WTC11 (cell line): ENCODE data around the gene SSU72. TPM values are rescaled to one million over a fixed set of nuclear protein-coding genes. Genes with fewer than 3 reads are reported as not detected.

Experiments used
- ATAC-seq: fragments of 200-7000 bp; cut with Tn5 transposase; 2 replicates; pipeline ENCODE4 v1.10.0; 2021; ENCODE audit warnings: mild to moderate bottlenecking, moderate library complexity
- CTCF ChIA-PET: fragments of 300-600 bp; sonication (Branson Sonifier 250); formaldehyde crosslinking; loops from one replicate; lab custom pipeline; 2021; ENCODE audit warnings: antibody characterized with exemption; lab: Charles Lee
- POLR2A ChIA-PET: fragments of 350-600 bp; sonication (Branson Sonifier 250); formaldehyde crosslinking; loops from one replicate; lab custom pipeline; 2021; ENCODE audit warnings: antibody characterized with exemption; lab: Charles Lee
- DNase-seq: peaks from one replicate; pipeline ENCODE4 v3.0.0; 2021; ENCODE audit warnings: low spot score
- H3K27ac Mint-ChIP-seq: 2 replicates; pipeline ENCODE4 v1.8.0; 2021; ENCODE audit warnings: mixed read lengths
- H3K27me3 Mint-ChIP-seq: 2 replicates; pipeline ENCODE4 v1.8.0; 2021; ENCODE audit warnings: low read depth, mild to moderate bottlenecking, moderate library complexity, mixed read lengths
- H3K36me3 Mint-ChIP-seq: 2 replicates; pipeline ENCODE4 v1.8.0; 2021; ENCODE audit warnings: mixed read lengths
- H3K4me1 Mint-ChIP-seq: 2 replicates; pipeline ENCODE4 v1.8.0; 2022; ENCODE audit warnings: mixed read lengths
- H3K4me3 Mint-ChIP-seq: 2 replicates; pipeline ENCODE4 v1.8.0; 2021; ENCODE audit warnings: mild to moderate bottlenecking, moderate library complexity, mixed read lengths
- H3K9me3 Mint-ChIP-seq: 2 replicates; pipeline ENCODE4 v1.8.0; 2021; ENCODE audit warnings: mixed read lengths
- ATF1 ChIP-seq: sonication (generic); formaldehyde crosslinking; IDR thresholded peaks from 2 replicates; pipeline ENCODE4 v1.8.1; 2023; ENCODE audit warnings: mild to moderate bottlenecking, moderate library complexity, missing genetic modification reagents
- CTCF ChIP-seq: fragments of 200-600 bp; IDR thresholded peaks from 2 replicates; pipeline ENCODE4 v1.8.0; 2022; ENCODE audit warnings: antibody characterized with exemption
- ETV6 ChIP-seq: sonication (generic); formaldehyde crosslinking; IDR thresholded peaks from 2 replicates; pipeline ENCODE4 v1.8.1; 2022; ENCODE audit warnings: mild to moderate bottlenecking, missing genetic modification reagents
- FOXP1 ChIP-seq: sonication (generic); formaldehyde crosslinking; IDR thresholded peaks from 2 replicates; pipeline ENCODE4 v1.8.0; 2022; ENCODE audit warnings: missing genetic modification reagents, mild to moderate bottlenecking, moderate library complexity, borderline replicate concordance
- JAZF1 ChIP-seq: fragments of 250-450 bp; sonication (Bioruptor Pico); IDR thresholded peaks from 2 replicates; pipeline ENCODE4 v1.9.0; 2021; ENCODE audit warnings: moderate library complexity, mild to moderate bottlenecking, inconsistent platforms
- NR1H2 ChIP-seq: sonication (generic); formaldehyde crosslinking; IDR thresholded peaks from 2 replicates; pipeline ENCODE4 v1.9.0; 2021; ENCODE audit warnings: mild to moderate bottlenecking, moderate library complexity, missing genetic modification reagents
- NR3C1 ChIP-seq: sonication (generic); formaldehyde crosslinking; conservative IDR thresholded peaks from 2 replicates; pipeline ENCODE4 v1.8.1; 2023; ENCODE audit warnings: low read depth, mild to moderate bottlenecking, missing genetic modification reagents
- SMAD4 ChIP-seq: sonication (generic); formaldehyde crosslinking; IDR thresholded peaks from 2 replicates; pipeline ENCODE4 v1.8.0; 2022; ENCODE audit warnings: mild to moderate bottlenecking, missing genetic modification reagents
- SOX15 ChIP-seq: fragments of 250-450 bp; sonication (Bioruptor Pico); IDR thresholded peaks from 2 replicates; pipeline ENCODE4 v1.9.0; 2021; ENCODE audit warnings: mild to moderate bottlenecking
- SP1 ChIP-seq: sonication (generic); formaldehyde crosslinking; conservative IDR thresholded peaks from 2 replicates; pipeline ENCODE4 v1.8.1; 2022; ENCODE audit warnings: missing genetic modification reagents
- TCF7 ChIP-seq: sonication (generic); formaldehyde crosslinking; IDR thresholded peaks from 2 replicates; pipeline ENCODE4 v1.8.0; 2022; ENCODE audit warnings: mild to moderate bottlenecking, low read depth, missing genetic modification reagents, moderate library complexity
- TP53 ChIP-seq: sonication (generic); formaldehyde crosslinking; IDR thresholded peaks from 2 replicates; pipeline ENCODE4 v1.8.1; 2023; ENCODE audit warnings: mild to moderate bottlenecking, missing genetic modification reagents
- ZNF232 ChIP-seq: sonication (generic); formaldehyde crosslinking; IDR thresholded peaks from 2 replicates; pipeline ENCODE4 v1.8.0; 2022; ENCODE audit warnings: mild to moderate bottlenecking, missing genetic modification reagents
- ZNF671 ChIP-seq: fragments of 250-450 bp; sonication (Bioruptor Pico); IDR thresholded peaks from 2 replicates; pipeline ENCODE4 v1.8.0; 2021; ENCODE audit warnings: mild to moderate bottlenecking
- total RNA-seq: library from RNA; stranded (reverse); gene quantifications from 3 replicates; pipeline ENCODE4 v1.2.3, GENCODE V29; 2021
- TF ChIP-seq, protein P1 (sequence below): fragments of 250-450 bp; sonication (Bioruptor Pico); IDR thresholded peaks from 2 replicates; pipeline ENCODE4 v1.9.0; 2021; ENCODE audit warnings: mild to moderate bottlenecking
- TF ChIP-seq, protein P2 (sequence below): sonication (generic); formaldehyde crosslinking; conservative IDR thresholded peaks from 2 replicates; pipeline ENCODE4 v1.8.1; 2022; ENCODE audit warnings: mild to moderate bottlenecking, missing genetic modification reagents
- TF ChIP-seq, protein P3 (sequence below): sonication (generic); formaldehyde crosslinking; IDR thresholded peaks from 2 replicates; pipeline ENCODE4 v1.8.0; 2023; ENCODE audit warnings: missing genetic modification reagents, mild to moderate bottlenecking, borderline replicate concordance
- TF ChIP-seq, protein P4 (sequence below): sonication (generic); formaldehyde crosslinking; IDR thresholded peaks from 2 replicates; pipeline ENCODE4 v1.8.1; 2022; ENCODE audit warnings: missing genetic modification reagents, borderline replicate concordance
- TF ChIP-seq, protein P5 (sequence below): sonication (generic); formaldehyde crosslinking; IDR thresholded peaks from 2 replicates; pipeline ENCODE4 v1.8.1; 2022; ENCODE audit warnings: mild to moderate bottlenecking, moderate library complexity, missing genetic modification reagents
- TF ChIP-seq, protein P6 (sequence below): sonication (generic); formaldehyde crosslinking; IDR thresholded peaks from 2 replicates; pipeline ENCODE4 v1.8.1; 2023; ENCODE audit warnings: mild to moderate bottlenecking, missing genetic modification reagents
- TF ChIP-seq, protein P7 (sequence below): sonication (generic); formaldehyde crosslinking; IDR thresholded peaks from 2 replicates; pipeline ENCODE4 v1.8.1; 2023; ENCODE audit warnings: mild to moderate bottlenecking, missing genetic modification reagents

SSU72 gene
- total RNA-seq, 1 experiment from 2014 or later = 158 TPM

- TF ChIP-seq ETV6 (CRISPR knock-in tag) (no peak), JAZF1 (CRISPR knock-in tag) (no peak), ZNF671 (CRISPR knock-in tag) (no peak), FOXP1 (CRISPR knock-in tag) (no peak), ZNF232 (CRISPR knock-in tag) (no peak), SOX15 (CRISPR knock-in tag) (no peak)
- TF ChIP-seq, protein P1, sequence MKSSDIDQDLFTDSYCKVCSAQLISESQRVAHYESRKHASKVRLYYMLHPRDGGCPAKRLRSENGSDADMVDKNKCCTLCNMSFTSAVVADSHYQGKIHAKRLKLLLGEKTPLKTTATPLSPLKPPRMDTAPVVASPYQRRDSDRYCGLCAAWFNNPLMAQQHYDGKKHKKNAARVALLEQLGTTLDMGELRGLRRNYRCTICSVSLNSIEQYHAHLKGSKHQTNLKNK (CRISPR knock-in tag) = no peak
- TF ChIP-seq, protein P2, sequence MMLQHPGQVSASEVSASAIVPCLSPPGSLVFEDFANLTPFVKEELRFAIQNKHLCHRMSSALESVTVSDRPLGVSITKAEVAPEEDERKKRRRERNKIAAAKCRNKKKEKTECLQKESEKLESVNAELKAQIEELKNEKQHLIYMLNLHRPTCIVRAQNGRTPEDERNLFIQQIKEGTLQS (CRISPR knock-in tag) = no peak
Observed at GRCh38 chr1:1538989-1539309, 35.7 kb downstream of the SSU72 start (continued).

GRCh38 chr1:1538334-1538733, 36.3 kb downstream of the SSU72 start:
- Mint-ChIP-seq H3K9me3 (no peaks in the 10 kb centered on the region), H3K4me3 (peak overlapping the region; percentile 71), H3K27ac (no peak overlapping the region; the same call in 1 of the 2 replicates), H3K27me3 (no peaks in the 10 kb centered on the region), H3K4me1 (peaks cover 3% of the 10 kb centered on the region; the same call in 1 of the 2 replicates), H3K36me3 (peaks cover 10% of the 10 kb centered on the region; the same call in 1 of the 2 replicates)
- TF ChIP-seq ATF1 = no peak
- TF ChIP-seq, protein P3, sequence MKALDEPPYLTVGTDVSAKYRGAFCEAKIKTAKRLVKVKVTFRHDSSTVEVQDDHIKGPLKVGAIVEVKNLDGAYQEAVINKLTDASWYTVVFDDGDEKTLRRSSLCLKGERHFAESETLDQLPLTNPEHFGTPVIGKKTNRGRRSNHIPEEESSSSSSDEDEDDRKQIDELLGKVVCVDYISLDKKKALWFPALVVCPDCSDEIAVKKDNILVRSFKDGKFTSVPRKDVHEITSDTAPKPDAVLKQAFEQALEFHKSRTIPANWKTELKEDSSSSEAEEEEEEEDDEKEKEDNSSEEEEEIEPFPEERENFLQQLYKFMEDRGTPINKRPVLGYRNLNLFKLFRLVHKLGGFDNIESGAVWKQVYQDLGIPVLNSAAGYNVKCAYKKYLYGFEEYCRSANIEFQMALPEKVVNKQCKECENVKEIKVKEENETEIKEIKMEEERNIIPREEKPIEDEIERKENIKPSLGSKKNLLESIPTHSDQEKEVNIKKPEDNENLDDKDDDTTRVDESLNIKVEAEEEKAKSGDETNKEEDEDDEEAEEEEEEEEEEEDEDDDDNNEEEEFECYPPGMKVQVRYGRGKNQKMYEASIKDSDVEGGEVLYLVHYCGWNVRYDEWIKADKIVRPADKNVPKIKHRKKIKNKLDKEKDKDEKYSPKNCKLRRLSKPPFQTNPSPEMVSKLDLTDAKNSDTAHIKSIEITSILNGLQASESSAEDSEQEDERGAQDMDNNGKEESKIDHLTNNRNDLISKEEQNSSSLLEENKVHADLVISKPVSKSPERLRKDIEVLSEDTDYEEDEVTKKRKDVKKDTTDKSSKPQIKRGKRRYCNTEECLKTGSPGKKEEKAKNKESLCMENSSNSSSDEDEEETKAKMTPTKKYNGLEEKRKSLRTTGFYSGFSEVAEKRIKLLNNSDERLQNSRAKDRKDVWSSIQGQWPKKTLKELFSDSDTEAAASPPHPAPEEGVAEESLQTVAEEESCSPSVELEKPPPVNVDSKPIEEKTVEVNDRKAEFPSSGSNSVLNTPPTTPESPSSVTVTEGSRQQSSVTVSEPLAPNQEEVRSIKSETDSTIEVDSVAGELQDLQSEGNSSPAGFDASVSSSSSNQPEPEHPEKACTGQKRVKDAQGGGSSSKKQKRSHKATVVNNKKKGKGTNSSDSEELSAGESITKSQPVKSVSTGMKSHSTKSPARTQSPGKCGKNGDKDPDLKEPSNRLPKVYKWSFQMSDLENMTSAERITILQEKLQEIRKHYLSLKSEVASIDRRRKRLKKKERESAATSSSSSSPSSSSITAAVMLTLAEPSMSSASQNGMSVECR (CRISPR knock-in tag) = no peak
- TF ChIP-seq SP1 (CRISPR knock-in tag) = no peak
- TF ChIP-seq, protein P4, sequence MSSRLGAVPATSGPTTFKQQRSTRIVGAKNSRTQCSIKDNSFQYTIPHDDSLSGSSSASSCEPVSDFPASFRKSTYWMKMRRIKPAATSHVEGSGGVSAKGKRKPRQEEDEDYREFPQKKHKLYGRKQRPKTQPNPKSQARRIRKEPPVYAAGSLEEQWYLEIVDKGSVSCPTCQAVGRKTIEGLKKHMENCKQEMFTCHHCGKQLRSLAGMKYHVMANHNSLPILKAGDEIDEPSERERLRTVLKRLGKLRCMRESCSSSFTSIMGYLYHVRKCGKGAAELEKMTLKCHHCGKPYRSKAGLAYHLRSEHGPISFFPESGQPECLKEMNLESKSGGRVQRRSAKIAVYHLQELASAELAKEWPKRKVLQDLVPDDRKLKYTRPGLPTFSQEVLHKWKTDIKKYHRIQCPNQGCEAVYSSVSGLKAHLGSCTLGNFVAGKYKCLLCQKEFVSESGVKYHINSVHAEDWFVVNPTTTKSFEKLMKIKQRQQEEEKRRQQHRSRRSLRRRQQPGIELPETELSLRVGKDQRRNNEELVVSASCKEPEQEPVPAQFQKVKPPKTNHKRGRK (CRISPR knock-in tag) = no peak
- TF ChIP-seq, protein P5, sequence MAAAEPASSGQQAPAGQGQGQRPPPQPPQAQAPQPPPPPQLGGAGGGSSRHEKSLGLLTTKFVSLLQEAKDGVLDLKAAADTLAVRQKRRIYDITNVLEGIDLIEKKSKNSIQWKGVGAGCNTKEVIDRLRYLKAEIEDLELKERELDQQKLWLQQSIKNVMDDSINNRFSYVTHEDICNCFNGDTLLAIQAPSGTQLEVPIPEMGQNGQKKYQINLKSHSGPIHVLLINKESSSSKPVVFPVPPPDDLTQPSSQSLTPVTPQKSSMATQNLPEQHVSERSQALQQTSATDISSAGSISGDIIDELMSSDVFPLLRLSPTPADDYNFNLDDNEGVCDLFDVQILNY (CRISPR knock-in tag) = no peak
- no peak for TF ChIP-seq CTCF
- no peak for TF ChIP-seq NR1H2
- TF ChIP-seq, protein P6, sequence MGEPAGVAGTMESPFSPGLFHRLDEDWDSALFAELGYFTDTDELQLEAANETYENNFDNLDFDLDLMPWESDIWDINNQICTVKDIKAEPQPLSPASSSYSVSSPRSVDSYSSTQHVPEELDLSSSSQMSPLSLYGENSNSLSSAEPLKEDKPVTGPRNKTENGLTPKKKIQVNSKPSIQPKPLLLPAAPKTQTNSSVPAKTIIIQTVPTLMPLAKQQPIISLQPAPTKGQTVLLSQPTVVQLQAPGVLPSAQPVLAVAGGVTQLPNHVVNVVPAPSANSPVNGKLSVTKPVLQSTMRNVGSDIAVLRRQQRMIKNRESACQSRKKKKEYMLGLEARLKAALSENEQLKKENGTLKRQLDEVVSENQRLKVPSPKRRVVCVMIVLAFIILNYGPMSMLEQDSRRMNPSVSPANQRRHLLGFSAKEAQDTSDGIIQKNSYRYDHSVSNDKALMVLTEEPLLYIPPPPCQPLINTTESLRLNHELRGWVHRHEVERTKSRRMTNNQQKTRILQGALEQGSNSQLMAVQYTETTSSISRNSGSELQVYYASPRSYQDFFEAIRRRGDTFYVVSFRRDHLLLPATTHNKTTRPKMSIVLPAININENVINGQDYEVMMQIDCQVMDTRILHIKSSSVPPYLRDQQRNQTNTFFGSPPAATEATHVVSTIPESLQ (CRISPR knock-in tag) = no peak
- no peak for TF ChIP-seq TCF7
- TF ChIP-seq, protein P7, sequence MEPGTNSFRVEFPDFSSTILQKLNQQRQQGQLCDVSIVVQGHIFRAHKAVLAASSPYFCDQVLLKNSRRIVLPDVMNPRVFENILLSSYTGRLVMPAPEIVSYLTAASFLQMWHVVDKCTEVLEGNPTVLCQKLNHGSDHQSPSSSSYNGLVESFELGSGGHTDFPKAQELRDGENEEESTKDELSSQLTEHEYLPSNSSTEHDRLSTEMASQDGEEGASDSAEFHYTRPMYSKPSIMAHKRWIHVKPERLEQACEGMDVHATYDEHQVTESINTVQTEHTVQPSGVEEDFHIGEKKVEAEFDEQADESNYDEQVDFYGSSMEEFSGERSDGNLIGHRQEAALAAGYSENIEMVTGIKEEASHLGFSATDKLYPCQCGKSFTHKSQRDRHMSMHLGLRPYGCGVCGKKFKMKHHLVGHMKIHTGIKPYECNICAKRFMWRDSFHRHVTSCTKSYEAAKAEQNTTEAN = no peak
- TF ChIP-seq TP53 = no peak
- TF ChIP-seq SMAD4 (CRISPR knock-in tag) = no peak
- TF ChIP-seq NR3C1 (CRISPR knock-in tag) = no peak
- ATAC-seq = no peak
- POLR2A ChIA-PET = no interaction called here
- DNase-seq = no peak
- CTCF ChIA-PET = no interaction called here
